Mammary epithelial cell (primary cell): ENCODE data around the gene CCDC17.

Source experiments
- CTCF ChIP-seq, 2 donors: IDR thresholded peaks in 1 of 2; conservative IDR thresholded peaks in 1 of 2; 2 replicates each; pipeline ENCODE4 v1.5.1; 2011 to 2012; ENCODE audit warnings: inconsistent platforms in 2 of 2, low read length in 2 of 2, mild to moderate bottlenecking in 2 of 2, control low read depth in 1 of 2, low read depth in 1 of 2; ENCODE audit not compliant: insufficient read depth in 1 of 2; ENCODE audit errors: extremely low read depth in 1 of 2
- EZH2 ChIP-seq: IDR thresholded peaks from 2 replicates; pipeline ENCODE4 v1.6.1; 2012; ENCODE audit warnings: low read length, inconsistent platforms, borderline replicate concordance

- TF ChIP-seq EZH2 (no peak), CTCF (conservative IDR thresholded peaks at IDR 0.05 in 1 of 2, IDR thresholded peaks at IDR 0.05 in 1 of 2; ENCODE audit: extremely low read depth in 1 of 2, insufficient read depth in 1 of 2, low read depth in 1 of 2, low read length in 2 of 2) (no peak)
Measured at GRCh38 chr1:45589861-45590260, 34.0 kb downstream of the CCDC17 start.
